Umbilical cord (tissue), 2 donors: ENCODE results near the gene OR10H2. TPM values are rescaled to one million over a fixed set of nuclear protein-coding genes. Genes with fewer than 3 reads are reported as not detected.
"Not testable (repeated sequence)": the region's sequence is repeated elsewhere in the genome, so short reads cannot be mapped to it uniquely, and the experiment has no call there.

Experiments
- DNase-seq: peaks from one replicate; pipeline ENCODE4 v3.0.0-alpha.2; 2015; ENCODE audit warnings: low spot score
- total RNA-seq: library from RNA; depleted of rRNA; stranded (reverse); fragments of >200 nt; gene quantifications from one replicate; pipeline ENCODE4 v1.2.3, GENCODE V29; 2014; ENCODE audit warnings: low replicate concordance; ENCODE audit not compliant: insufficient read depth

Gene OR10H2
- total RNA-seq, 1 donor from 2014 or later = 1.9 TPM

GRCh38 chr19:15759962-15760565, 32.2 kb downstream of the OR10H2 start:
- no peak for DNase-seq

DNA sequence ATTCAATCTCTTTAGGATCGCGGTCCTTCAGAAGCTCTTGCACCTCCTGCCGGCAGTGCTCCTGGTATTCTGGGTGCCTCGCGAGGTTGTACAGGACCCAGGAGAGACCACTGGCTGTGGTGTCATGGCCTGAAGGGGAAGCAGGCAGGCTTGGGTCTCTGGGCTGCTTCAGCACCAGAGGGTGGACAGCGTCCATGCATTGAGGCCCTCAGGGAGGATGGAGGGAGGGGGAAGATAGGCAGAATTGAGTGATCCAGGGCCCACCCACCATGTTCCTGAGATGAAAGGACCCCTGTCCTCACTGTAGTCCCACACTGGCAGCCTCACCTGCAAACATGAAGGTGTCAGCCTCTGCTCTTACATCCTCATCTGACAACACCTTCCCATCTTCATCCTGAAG, 41.8 kb downstream of the OR10H2 start:
- no peak for DNase-seq

- DNase-seq = not testable (repeated sequence)
These were observed 46.3 kb downstream of the OR10H2 start for GRCh38 chr19:15774159-15774558.

DNA sequence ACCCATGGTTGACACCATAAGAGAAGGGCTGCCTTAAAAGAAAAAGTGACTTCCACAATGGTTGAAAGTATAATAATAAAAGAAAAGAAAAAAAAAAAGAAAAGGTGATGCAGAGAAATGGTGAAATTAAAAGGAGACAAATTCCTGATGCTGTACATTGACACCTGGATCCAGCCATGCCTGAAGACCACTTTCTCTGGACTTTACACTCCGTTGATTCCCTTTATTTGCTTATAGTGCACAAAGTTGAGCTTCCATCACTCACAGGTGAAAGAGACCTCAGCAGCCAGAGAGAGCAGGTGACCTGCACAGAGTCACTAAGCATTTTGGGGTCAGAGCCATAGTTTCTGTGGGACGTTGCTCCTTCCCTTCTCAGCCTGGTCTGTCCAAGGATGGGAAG, 47.4 kb downstream of the OR10H2 start:
- DNase-seq = no peak

- DNase-seq = no peak
These were observed 48.4 kb downstream of the OR10H2 start for GRCh38 chr19:15776264-15776663.

- no peak for DNase-seq
These were observed 49.5 kb downstream of the OR10H2 start for GRCh38 chr19:15776991-15777970.

Other genes starting within 250 kb of the OR10H2 start
- not detected for gene PGLYRP2, start 248.5 kb upstream of the OR10H2 start, total RNA-seq
- not detected for gene CYP4F22, start 219.5 kb upstream of the OR10H2 start, total RNA-seq
- 5.3 TPM for gene CYP4F8, start 112.8 kb upstream of the OR10H2 start, total RNA-seq
- 0.96 TPM for gene CYP4F3, start 87.1 kb upstream of the OR10H2 start, total RNA-seq
- gene CYP4F12, start 54.9 kb upstream of the OR10H2 start, total RNA-seq = 9.6 TPM
- gene OR10H3, start 10.0 kb downstream of the OR10H2 start, total RNA-seq = not detected
- 0.24 TPM for gene OR10H5, start 59.6 kb downstream of the OR10H2 start, total RNA-seq
- gene OR10H1, start 87.6 kb downstream of the OR10H2 start, total RNA-seq = 2.6 TPM
- gene CYP4F2, start 170.1 kb downstream of the OR10H2 start, total RNA-seq = not detected
- 0.24 TPM for gene CYP4F11, start 206.5 kb downstream of the OR10H2 start, total RNA-seq
- 0.96 TPM for gene OR10H4, start 221.0 kb downstream of the OR10H2 start, total RNA-seq